Stimulated activated CD4-positive, alpha-beta T cell treated with anti-CD3 and anti-CD28 coated beads, Interleukin-4, amount 100 ng/mL, for 1 hour (primary cell): ENCODE measurements around the gene NCOA4.
"Not testable (repeated sequence)": the region's sequence is repeated elsewhere in the genome, so short reads cannot be mapped to it uniquely, and the experiment has no call there.

Experiments
- DNase-seq: peaks from one replicate; pipeline ENCODE4 v3.0.0-alpha.2; 2020

The NCOA4 gene

DNA sequence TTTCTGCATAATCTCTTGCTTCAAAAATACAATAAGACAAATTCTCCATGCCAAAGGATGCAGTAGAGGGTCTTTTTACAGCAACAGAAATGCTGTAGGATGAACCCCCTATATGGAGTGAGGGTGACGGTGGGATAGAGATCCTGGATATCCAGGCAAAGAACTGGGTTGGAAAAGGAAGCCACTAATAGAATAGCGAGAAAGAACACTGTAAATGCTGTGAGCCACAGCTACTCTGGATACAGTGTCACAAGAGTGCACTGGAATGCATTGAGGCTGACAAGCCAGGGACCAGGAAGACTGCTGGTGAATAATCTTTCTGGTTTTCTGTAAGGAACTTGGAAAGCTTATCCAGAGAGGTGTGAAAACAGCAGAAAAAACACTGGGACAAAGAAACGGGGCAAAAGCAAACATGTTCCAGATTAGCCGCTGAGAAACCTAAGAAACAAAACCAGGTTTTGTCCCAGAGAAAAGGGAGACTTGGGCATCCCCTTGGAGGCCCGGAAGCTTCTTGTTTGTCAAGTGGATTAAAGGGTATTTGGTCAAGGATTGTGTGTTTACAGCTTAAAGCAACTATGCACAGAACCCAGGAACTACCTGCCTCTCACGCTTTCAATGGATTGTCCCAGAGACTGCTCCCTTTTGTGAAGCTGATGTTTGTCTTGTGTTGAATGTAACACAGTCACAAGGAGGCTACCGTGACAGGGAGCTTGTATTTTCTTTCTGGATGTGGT lies 21.8 kb upstream of the NCOA4 start:
- no peak for DNase-seq

DNA sequence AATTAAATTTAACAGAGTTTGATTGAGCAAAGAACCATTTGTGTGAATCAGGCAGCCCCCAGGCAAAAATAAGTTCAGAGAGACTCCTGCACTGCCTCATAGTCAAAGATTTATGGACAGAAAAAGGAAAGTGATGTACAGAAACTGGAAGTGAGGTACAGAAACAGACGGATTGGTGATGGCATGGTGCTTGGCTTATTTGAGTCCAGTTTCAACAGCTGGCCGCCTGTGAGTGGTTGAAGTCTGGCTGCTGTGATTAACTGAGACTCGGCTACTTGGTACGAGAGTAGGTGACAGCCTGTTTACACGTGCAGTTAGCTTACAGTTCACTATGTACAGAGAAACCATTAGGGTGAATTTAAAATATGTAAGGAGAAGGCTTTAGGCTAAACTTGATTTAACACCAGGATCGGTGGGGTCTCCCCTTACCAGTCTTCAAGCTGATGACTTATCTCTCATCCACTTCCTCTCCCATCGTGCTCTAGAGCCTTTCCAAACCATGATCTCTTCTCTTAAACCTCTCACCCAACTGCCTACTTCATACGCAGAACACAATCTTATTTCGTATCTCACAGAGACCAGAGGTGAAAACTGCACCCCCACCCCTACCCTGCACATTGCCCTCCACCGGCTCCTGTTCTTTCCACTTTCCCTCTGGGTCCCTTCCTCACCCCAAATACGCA lies 20.7 kb upstream of the NCOA4 start:
- DNase-seq, result no peak

DNA sequence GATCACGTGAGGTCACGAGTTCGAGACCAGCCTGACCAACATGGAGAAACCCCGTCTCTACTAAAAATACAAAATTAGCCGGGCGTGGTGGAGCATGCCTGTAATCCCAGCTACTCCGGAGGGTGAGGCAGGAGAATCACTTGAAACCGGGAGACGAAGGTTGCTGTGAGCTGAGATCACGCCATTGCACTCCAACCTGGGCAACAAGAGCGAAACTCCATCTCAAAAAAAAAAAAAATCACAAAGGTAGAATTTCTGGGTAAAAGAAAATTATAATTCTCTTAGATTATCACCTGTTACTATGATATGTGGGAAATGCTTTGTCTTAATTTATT lies 19.0 kb upstream of the NCOA4 start:
- not testable (repeated sequence) for DNase-seq

DNA sequence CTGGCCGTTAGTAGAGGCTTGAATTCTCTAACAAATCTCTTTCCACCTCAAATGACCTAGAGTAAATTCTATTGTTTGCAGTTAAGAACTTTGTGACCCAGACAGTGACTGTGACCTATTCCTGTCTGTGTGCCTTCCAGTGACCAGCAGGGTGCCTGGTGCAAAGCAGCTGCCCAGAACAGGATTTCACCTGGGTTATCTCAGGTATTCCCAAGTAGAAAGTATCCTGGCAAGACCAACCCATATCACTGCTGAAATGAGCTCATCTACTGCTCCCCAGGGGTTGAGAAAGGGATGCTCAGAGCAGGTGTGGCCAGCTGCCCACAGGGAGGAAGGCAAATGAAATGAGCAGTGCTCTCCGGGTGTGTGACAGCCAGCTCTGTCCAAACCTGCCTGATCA lies 17.7 kb upstream of the NCOA4 start:
- DNase-seq, result no peak

DNA sequence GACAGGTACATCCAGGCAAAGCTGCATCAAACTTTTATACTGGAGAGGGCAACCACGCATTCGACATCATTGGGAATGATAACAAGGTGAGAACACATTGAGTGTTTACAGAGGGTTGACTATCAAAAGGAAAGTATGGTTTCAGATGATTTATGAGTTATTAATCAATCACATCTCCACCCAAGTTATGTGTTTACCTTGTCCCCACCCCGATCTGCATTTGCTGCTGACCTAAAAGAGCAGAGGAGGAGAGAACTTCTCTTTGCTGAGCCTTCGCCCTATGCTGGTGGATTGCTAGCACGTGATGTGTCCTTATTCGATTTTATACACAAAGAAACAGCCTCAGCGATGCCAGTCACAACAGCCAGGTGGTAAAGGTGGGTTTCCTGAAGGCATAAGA lies 15.8 kb upstream of the NCOA4 start, which contains the start of gene MSMB:
Gene MSMB, minus strand, starts transcription at position 9 of the 400 bp plus-strand sequence. CDS start 32 bp downstream, outside the sequence.
- no peak for DNase-seq

DNA sequence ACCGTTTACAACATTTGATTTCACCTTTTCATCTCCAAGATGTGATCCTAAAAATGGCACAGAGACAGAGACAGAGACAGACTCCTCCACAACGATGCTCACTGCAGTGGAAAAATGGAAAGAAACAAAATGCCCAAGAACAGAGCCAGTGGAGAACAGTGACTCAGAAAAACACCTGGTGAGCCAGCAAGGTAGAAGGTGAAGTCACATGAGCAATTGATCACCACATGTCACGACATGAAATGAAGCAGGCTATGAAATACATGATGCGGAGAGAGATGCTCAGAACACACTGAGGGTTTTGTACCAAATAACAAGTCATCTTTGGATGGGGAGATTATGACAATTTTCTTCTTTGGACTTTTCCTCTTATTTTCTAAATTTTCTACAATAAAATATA lies 12.1 kb upstream of the NCOA4 start:
- no peak for DNase-seq

DNA sequence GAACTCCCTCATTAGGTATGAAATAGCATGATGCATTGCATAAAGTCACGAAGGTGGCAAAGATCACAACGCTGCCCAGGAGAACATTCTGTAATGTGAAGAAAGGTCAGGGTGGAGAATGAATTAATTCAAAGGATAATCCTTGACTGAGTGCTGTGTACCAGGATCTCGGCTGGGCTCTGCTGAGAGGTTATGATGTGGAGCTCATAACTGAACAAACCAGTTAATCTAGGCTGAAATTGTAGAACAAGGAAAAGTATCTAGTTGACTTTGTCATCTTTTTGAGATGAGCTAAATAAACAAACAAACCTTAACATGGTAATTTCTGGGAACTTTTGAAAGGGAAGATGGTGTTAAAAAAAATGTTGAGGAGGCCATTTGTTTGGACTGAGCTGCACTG lies 9.6 kb upstream of the NCOA4 start:
- no peak for DNase-seq

DNA sequence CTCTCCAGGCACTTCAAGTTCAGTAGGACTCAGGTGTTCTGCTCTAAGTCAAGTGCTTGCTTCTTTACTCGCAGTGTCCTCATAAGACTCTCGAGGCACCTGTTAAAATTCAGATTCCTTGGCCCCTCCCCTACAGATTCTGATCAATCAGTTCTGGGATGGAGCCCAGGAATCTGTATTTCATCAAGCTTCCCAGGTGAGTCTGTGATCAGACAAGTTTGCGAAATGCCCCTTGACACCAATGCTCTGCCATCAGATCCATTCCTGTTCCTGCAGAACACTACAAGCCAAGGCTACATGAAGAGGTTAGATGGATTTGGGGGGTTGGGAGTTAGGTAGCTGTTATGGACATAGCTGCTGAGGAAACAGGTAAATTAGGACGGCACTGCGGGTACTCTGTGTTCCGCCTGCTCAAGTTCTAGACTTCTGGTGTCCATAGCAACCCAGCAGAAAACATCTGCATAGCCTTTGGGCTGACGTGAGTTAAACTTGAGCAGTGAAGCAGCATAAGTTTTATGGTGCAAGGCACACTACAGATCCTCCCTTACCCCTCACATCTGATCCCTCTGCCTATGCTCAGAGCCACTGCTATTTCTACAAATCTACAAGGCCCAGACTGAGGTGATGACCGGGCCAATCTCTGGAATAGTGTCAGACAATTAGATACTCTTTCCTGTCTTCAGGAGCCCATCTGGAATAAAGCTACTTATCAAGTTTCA lies 6.8 kb upstream of the NCOA4 start:
- no peak for DNase-seq

DNA sequence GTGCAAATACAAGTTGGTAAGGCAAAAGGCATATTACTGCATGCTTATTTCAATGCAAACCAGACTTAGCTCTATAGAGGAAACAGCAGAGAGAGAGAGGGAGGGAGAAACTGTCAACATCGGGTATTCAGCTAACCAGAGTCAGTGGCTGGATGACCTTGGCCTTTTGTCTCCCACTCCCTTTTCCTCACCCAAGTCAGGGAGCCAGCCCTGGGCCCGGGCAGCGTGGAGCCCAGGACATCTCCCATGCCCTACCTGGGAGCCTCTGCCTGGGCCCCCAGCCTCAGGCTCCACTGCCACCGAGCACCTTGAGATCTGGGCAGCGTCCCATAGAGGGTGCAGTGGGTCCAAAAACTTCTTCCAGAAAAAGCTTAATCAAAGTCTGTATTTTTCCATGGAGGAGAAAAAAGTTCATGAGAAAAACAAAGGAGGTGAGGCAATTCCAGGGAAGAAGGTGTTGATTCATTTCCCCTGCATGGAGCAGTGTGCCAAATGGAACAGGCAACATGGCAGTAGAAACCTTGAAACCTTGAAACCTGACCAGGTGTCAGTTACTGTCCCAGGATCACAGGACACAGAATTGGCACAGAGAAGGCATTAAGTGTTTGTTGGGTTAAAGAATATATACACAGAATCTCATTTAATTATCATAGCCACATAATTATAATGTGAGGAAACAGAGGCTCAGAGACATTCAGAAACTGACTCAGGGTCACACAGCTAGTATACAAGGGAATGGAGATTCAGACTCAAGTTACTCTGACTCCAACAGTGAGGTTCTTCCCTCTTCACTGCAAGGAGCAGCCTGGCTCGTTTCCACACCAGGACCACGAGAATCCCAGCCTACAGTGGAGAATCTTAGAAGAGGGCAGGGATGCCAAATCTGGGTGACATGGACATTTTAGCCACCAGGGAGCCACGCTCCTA lies 5.8 kb upstream of the NCOA4 start:
- DNase-seq, result no peak

DNA sequence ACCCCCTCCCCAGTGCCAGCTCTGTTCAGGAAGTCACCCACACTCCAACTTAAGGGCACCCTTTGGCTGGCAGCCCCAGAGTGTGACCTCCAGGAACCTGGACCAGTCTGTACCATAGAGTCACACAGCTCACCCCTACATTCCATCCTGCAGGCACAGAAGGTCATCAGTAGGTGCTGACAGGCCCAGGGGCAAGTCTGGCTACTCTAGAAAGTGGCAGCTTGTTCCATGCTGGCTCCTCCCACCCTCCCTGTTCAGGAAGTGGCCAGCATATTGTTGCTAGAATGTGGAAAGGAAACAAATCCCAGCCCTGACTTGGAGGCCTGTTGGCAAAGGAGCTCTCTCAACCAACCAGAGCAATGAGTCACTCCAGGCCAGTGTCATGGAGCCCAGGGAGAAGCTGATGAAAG lies 3.2 kb upstream of the NCOA4 start:
- DNase-seq, result no peak

DNA sequence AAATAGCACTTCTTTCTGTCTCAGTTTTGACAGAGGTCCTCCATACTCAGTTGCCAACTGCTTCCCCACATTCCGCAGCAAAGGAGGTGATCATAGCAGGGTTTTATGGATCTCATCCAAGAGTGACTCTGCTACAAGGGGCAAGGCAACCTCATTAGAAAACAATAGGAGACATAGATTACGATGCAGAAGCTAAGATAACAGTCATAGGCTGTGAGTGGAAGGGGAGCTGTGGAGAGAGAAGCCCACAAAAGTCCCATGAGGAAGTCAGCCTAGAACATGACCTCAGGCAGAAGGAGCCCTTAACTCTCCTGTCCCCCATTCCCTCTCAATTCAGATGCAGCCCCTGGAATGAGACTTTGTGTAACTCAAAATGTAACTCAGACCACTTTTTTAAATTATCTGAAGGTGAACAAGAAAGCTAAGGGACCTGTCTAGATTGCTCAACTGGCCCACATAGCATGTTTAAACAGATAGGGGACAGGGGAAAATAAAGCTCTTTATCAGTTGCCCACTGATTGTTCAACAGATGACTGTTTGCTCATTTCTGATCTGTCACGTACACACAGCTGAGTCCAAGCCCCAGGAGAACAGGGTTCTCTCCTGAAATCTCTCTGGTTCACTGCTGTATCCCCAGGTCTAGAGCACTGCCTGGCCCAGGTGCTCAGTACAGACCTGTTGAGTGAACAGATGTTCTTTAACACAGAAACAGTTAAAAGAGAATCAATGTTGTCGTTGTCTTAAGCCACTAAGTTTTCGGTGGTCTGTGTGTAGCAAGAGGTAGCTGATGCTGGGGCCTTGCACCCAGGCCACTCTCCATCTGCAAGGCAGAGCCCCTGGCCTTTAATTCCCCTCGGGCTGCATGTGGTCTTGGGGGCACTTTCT lies 1.5 kb upstream of the NCOA4 start:
- no peak for DNase-seq

DNA sequence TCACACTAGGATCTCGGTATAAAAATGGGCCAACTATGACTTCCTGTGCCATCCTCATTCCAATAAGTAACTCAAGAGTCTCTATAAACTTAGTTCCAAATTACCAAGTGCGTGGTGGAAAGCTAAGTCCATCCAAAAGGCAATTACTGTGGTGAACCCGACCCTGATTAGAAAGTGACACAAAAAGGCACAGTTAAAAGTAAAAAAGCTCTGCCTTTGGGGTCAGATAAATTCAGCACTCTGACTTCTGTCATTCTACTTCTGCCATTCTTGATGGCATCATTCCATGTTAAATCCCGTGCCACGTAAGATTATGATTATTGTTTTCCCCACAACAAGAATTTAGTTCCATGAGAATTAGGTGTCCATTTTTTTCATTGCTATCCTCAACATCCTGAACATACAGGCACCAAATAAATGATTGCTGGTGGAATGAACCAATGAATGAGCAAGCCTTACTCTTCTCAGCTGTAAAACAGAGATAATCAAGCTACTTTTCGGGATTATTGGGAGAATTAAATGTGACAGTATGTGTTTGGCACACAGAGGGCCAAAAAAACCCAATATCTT lies 877 bp downstream of the NCOA4 start:
- no peak for DNase-seq

DNA sequence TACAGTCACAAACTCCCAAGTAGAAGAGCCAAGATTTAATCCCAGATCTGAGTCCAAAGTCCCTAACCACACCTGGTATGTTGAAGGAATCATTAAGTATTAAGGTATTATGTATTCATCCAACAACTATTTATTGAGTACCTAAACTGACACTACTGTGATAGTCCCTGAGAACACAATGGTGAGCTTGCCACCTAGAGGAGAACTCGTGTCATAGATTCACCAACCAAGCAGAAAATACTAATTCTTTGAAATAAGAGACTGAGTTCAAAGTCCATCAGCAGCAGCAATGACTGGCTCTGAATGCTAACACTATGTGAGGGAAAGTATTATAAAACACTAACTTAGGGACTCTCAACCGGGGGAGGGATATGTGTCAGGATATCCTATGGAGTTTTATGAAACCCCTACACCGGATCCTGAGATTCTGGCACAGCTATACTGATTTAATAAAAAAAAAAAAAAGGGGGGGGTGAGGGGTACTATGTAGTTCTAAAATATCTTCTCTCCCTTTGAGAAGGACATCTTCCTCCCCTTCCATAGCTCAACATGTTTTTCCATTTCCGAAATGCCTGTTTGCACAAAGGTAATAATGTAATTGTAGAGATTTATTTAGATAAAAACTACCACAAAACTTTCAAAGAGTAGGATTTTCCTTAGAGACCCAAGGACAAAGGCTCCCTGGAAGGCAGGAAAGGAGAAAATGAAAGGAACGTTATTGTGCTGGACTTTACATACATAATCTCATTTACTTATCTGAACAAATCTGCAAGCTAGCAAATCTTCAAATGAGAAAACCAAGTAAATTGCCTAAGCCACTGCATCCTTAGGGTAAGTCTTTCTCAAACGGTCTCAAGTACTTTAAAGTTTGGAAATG lies 1.6 kb downstream of the NCOA4 start:
- DNase-seq, result no peak

DNA sequence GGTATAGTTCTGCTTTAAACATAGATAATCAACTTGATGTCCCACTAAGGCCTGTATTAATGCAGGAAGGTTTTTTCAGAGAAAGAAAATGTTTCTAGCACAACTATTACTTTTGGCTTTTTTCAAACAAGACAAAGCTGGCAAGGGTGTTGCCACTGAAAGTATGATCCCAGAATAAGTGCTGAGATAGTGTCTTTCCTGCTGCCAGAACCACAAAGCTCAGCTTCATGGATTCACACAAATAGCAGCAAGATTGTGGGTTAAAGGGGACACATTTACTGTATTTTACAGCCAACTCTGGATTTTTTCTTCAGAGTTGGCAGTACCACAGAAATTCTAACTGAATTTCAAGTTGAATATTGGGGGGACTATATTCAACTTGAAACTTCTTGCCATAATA lies 4.3 kb downstream of the NCOA4 start:
- DNase-seq, result no peak

DNA sequence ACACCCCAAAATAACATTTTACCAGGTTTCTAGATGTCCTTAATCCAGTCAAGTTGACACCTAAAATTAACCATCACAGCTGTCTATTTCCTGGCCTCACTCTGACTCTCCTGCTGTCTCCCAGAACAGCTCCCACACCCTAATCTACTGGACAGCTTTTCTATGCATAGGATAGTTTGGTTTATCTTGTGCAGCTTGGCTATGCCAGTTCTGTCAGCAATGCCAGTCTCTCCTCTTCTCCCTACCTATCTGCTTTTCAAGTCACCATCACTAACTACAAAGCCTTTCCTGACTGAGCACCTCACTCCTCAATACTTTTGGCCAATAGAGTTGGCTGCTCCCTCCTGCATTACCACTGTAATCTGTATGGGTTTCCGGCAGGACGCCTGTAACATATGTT lies 5.0 kb downstream of the NCOA4 start:
- DNase-seq, result no peak

DNA sequence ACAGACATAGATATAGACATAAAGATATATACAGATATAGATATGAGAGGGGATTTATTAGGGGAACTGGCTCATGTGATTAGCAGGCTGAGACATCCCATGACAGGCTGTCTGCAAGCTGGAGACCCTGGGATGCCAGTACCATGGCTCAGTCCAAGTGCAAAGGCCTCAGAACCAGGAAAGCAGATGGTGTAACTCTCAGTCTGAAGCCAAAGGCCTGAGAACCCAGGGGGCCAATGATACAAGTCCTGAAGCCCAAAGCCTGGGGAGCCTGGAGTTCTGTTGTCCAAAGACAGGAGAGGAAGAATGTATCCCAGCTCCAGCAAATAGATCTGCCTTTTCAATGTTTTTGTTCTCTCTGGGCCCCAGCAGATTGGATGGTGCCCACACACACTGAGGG lies 5.5 kb downstream of the NCOA4 start:
- DNase-seq, result no peak

DNA sequence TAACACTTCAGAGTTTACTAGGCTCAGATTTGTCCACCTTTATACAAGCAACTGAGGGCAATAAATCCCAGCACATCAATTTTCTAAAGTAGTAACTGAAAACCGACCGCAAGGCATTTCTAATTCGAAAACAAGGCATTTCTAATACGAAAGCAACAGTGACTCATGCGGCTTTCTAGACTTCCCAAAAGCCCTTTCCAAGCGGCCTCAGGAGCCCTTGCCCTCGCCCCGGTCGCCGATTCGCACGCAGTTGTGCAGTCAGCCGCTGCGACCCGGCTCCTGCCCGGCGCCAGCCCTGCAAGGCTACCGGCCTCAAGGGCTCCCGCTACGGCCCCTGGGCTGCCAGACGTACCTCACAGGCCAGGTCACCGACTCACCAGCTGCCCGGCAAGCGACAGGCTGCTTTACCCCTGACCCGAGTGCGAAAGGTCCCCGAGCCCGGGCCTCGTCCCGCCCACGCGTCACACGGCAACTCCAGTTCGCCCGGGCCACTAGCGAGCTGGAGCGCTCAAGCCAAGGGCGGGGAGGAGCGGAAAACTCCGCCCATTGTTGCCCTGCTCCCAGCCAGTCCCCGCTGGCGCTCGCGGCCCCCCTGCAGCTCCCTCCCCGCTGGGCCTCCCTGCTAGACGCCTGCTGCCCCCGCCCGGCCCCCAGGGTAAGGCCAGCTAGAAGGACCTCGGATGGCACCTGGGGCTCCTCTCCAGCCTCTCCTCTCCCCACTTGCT lies 7.3 kb downstream of the NCOA4 start:
- DNase-seq, result peak; percentile 77

DNA sequence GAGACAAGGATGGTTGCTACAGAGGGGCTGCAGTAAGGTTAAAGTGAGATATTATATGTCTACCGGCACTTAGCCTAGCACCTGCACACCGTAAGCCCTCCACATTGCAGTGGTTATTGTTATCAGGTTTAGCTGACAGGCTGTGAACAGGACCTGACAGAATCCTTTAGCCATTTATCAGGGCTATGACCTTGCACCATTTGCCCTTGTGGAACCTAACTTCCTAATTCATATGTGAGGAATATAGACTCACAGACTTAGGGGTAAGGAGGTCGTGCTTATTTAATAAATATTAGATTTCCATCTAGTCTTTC lies 10.1 kb downstream of the NCOA4 start:
- no peak for DNase-seq

DNA sequence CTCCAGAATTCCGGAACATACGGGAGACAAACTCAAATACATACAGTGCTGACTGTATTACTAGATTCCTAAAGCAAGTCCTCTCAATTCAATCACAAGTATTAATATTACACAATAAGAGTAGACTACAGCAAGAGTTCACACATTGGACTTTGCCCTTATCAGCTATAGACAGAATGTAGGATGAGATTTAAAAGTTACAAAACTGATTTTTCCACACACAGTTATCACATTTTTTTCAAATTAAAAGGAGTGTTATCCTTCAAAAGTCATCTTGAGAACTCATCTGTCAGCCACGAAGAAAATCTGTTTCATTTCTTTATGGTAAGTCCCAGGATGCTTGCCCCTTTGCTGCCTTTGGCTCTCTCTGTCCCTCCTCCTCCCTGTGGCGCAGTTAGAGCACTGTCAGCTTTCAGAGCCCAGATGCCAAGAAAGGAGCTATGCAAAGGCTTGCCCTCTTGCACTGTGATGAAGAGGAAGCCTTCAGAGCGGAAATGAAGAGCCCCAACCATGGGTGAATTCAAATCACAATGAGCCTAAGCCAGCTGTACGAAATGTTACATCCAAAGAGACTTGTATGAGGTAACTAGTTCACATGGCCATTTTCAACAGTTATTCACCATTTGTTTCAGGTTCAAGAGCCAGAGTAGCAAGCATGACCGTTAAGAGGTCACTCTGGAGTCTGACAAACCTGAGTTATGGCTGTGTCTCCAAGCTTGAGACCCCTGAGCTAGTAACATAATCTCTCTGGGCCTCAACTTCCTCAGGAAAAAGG lies 10.7 kb downstream of the NCOA4 start:
- no peak for DNase-seq
